K562 (cell line): ENCODE measurements around the gene ZNF814. TPM values are rescaled to one million over a fixed set of nuclear protein-coding genes. Genes with fewer than 3 reads are reported as not detected.

Experiments
- CREB1 ChIP-seq, 2 experiments: sonication (generic) in 1 of 2; formaldehyde crosslinking in 1 of 2; IDR thresholded peaks; 2 replicates each; pipeline versions ENCODE4 v1.6.1 to v1.8.0; 2012 to 2022; ENCODE audit warnings: inconsistent platforms in 1 of 2, mild to moderate bottlenecking in 1 of 2, missing genetic modification reagents in 1 of 2, moderate library complexity in 1 of 2
- DPF2 ChIP-seq: fragments of 450-650 bp; IDR thresholded peaks from 2 replicates; pipeline ENCODE4 v1.6.1; 2016
- EP400 ChIP-seq: fragments of 450-650 bp; IDR thresholded peaks from 2 replicates; pipeline ENCODE4 v1.6.1; 2017; ENCODE audit warnings: antibody characterized with exemption, mild to moderate bottlenecking, moderate library complexity
- GABPB1 ChIP-seq: sonication (generic); formaldehyde crosslinking; IDR thresholded peaks from 2 replicates; pipeline ENCODE4 v1.8.0; 2022; ENCODE audit warnings: mild to moderate bottlenecking, missing genetic modification reagents
- GATAD2B ChIP-seq: fragments of 450-650 bp; IDR thresholded peaks from 2 replicates; pipeline ENCODE4 v1.6.1; 2017; ENCODE audit warnings: mild to moderate bottlenecking, borderline replicate concordance
- MXI1 ChIP-seq: IDR thresholded peaks from 2 replicates; pipeline ENCODE4 v1.6.1; 2011; ENCODE audit warnings: low read depth, mild to moderate bottlenecking, improper control_type of control experiment, low read length
- NEUROD1 ChIP-seq: fragments of 150-350 bp; IDR thresholded peaks from 2 replicates; pipeline ENCODE4 v1.6.1; 2014; ENCODE audit warnings: borderline replicate concordance, low read length, low read depth; ENCODE audit not compliant: partially characterized antibody
- NFRKB ChIP-seq: fragments of 450-650 bp; IDR thresholded peaks from 2 replicates; pipeline ENCODE4 v1.6.1; 2016; ENCODE audit warnings: low read depth
- TRIM28 ChIP-seq: fragments of 450-650 bp; IDR thresholded peaks from 2 replicates; pipeline ENCODE4 v1.6.1; 2017
- YY1 ChIP-seq, 3 experiments: IDR thresholded peaks; 2 replicates each; pipeline ENCODE4 v1.6.1; 2011; ENCODE audit warnings: low read length in 2 of 3, mild to moderate bottlenecking in 2 of 3, moderate library complexity in 2 of 3, borderline replicate concordance in 1 of 3, control low read depth in 1 of 3, low read depth in 1 of 3; ENCODE audit not compliant: insufficient read depth in 3 of 3, insufficient replicate concordance in 2 of 3, control insufficient read depth in 1 of 3, insufficient read length in 1 of 3; ENCODE audit errors: extremely low read depth in 1 of 3
- ZBTB7A ChIP-seq: IDR thresholded peaks from 2 replicates; pipeline ENCODE4 v1.6.1; 2011; ENCODE audit warnings: low read depth, mild to moderate bottlenecking, low read length, moderate library complexity, borderline replicate concordance; ENCODE audit not compliant: control insufficient read depth
- polyA plus RNA-seq, 8 experiments: library from polyadenylated mRNA; depleted of rRNA in 4 of 8; stranded (reverse) in 5 of 8; unstranded in 3 of 8; fragments of >200 nt; fragmentation: Nextera tagmentation in 2 of 8; fragmentation: Illumina TruSeq in 1 of 8; extraction: Ambion mirVana in 2 of 8; extraction: Trizol in 1 of 8; gene quantifications; 2 replicates each; pipeline versions ENCODE4 v1.2.1 to v1.2.3, GENCODE V29; 2011 to 2014; ENCODE audit warnings: inconsistent platforms in 1 of 8, missing spikeins in 1 of 8
- total RNA-seq, 7 experiments: library from RNA; depleted of rRNA in 6 of 7; stranded (reverse); fragments of >200 nt in 6 of 7; fragmentation: Illumina TruSeq in 2 of 7; extraction: Trizol in 2 of 7; gene quantifications; 2 replicates each; pipeline versions ENCODE4 v1.2.1 to v1.2.3, GENCODE V29; 2011 to 2021; ENCODE audit warnings: low replicate concordance in 1 of 7
- TF ChIP-seq, protein P1 (sequence below), 2 experiments: IDR thresholded peaks in 1 of 2; conservative IDR thresholded peaks in 1 of 2; 2 replicates each; pipeline ENCODE4 v1.6.1; 2016; ENCODE audit warnings: low read depth in 2 of 2, mild to moderate bottlenecking in 1 of 2, missing compliant biosample characterization in 1 of 2, missing genetic modification characterization in 1 of 2, moderate library complexity in 1 of 2
- TF ChIP-seq, protein P2 (sequence below): fragments of 450-650 bp; formaldehyde crosslinking; IDR thresholded peaks from 2 replicates; pipeline ENCODE4 v1.4.0; 2020; ENCODE audit warnings: mild to moderate bottlenecking, mixed read lengths
- TF ChIP-seq, protein P3 (sequence below): fragments of 450-650 bp; IDR thresholded peaks from 2 replicates; pipeline ENCODE4 v1.6.1; 2016; ENCODE audit warnings: borderline replicate concordance
- TF ChIP-seq, protein P4 (sequence below): fragments of 250-450 bp; sonication (Bioruptor Pico); IDR thresholded peaks from 2 replicates; pipeline ENCODE4 v1.4.0; 2020; ENCODE audit warnings: mild to moderate bottlenecking

The ZNF814 gene
- total and polyA plus RNA-seq, 9 of the 15 experiments (the other 6 are each of a cell fraction or from before 2014, with no cell fraction given): 0.42 to 3.5 (median 1.9) TPM

DNA sequence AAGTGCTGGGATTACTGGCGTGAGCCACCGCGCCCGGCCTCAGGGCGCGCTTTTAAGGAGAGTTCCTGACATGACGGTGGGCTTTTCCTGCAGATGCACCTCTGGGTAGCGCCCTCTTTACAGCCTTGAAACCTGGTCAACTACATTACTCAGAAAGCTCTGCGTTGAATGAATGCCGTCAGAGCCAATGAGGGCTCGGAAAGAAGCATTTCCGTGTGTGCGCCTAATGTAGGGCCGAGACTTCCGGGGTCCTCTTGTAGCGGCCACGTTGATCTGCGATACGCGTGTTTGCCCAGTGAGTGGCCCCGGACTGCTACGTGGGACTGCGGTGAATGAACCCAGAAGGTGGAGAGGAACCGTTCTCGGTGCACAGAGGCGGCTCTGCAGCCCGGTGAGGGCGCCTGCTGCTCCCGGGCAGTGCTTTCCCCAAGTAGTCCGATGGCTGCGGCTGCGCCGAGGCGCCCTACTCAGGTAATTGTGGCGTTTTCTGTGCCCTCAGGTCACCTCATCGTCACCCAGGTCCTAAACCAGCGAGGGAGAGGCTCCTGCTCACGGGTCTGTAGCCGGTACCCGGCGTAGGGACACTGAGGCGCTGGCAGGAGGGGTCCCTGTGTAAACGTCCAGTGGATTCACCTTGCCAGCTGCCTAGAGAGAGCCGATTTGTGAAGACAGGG lies 69.2 kb downstream of the ZNF814 start (continued):
- TF ChIP-seq, protein P1, sequence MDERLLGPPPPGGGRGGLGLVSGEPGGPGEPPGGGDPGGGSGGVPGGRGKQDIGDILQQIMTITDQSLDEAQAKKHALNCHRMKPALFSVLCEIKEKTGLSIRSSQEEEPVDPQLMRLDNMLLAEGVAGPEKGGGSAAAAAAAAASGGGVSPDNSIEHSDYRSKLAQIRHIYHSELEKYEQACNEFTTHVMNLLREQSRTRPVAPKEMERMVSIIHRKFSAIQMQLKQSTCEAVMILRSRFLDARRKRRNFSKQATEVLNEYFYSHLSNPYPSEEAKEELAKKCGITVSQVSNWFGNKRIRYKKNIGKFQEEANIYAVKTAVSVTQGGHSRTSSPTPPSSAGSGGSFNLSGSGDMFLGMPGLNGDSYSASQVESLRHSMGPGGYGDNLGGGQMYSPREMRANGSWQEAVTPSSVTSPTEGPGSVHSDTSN (CRISPR knock-in tag; IDR thresholded peaks at IDR 0.05; ENCODE audit: low read depth): peak; percentile 74
- TF ChIP-seq, protein P1 (tag; conservative IDR thresholded peaks at IDR 0.05; ENCODE audit: low read depth): peak; percentile 98
- TF ChIP-seq DPF2 (0 out of 2 replicates have a peak, but pooled peaks have one; percentile 24), YY1 (IDR thresholded peaks at IDR 0.05; ENCODE audit: borderline replicate concordance in 1 of 3, control insufficient read depth in 1 of 3, extremely low read depth in 1 of 3, insufficient read depth in 3 of 3, insufficient read length in 1 of 3, insufficient replicate concordance in 2 of 3, low read depth in 1 of 3, low read length in 2 of 3) (peak in 1 of 3 experiments; percentile 65), CREB1 (IDR thresholded peaks at IDR 0.05) (no peak), CREB1 (CRISPR knock-in tag; IDR thresholded peaks at IDR 0.05) (peak; percentile 70), GATAD2B (peak; percentile 12; the same call in 1 of the 2 replicates), EP400 (peak; percentile 98), TRIM28 (no peak), MXI1 (peak; percentile 81), ZBTB7A (peak; percentile 52; the same call in 1 of the 2 replicates), NFRKB (peak; percentile 66; the same call in 1 of the 2 replicates), GABPB1 (peak; percentile 91), NEUROD1 (peak; percentile 26)
- TF ChIP-seq, protein P2, sequence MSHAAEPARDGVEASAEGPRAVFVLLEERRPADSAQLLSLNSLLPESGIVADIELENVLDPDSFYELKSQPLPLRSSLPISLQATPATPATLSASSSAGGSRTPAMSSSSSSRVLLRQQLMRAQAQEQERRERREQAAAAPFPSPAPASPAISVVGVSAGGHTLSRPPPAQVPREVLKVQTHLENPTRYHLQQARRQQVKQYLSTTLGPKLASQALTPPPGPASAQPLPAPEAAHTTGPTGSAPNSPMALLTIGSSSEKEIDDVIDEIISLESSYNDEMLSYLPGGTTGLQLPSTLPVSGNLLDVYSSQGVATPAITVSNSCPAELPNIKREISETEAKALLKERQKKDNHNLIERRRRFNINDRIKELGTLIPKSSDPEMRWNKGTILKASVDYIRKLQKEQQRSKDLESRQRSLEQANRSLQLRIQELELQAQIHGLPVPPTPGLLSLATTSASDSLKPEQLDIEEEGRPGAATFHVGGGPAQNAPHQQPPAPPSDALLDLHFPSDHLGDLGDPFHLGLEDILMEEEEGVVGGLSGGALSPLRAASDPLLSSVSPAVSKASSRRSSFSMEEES: no peak
- TF ChIP-seq, protein P3, sequence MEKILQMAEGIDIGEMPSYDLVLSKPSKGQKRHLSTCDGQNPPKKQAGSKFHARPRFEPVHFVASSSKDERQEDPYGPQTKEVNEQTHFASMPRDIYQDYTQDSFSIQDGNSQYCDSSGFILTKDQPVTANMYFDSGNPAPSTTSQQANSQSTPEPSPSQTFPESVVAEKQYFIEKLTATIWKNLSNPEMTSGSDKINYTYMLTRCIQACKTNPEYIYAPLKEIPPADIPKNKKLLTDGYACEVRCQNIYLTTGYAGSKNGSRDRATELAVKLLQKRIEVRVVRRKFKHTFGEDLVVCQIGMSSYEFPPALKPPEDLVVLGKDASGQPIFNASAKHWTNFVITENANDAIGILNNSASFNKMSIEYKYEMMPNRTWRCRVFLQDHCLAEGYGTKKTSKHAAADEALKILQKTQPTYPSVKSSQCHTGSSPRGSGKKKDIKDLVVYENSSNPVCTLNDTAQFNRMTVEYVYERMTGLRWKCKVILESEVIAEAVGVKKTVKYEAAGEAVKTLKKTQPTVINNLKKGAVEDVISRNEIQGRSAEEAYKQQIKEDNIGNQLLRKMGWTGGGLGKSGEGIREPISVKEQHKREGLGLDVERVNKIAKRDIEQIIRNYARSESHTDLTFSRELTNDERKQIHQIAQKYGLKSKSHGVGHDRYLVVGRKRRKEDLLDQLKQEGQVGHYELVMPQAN: peak; percentile 93
- TF ChIP-seq, protein P4, sequence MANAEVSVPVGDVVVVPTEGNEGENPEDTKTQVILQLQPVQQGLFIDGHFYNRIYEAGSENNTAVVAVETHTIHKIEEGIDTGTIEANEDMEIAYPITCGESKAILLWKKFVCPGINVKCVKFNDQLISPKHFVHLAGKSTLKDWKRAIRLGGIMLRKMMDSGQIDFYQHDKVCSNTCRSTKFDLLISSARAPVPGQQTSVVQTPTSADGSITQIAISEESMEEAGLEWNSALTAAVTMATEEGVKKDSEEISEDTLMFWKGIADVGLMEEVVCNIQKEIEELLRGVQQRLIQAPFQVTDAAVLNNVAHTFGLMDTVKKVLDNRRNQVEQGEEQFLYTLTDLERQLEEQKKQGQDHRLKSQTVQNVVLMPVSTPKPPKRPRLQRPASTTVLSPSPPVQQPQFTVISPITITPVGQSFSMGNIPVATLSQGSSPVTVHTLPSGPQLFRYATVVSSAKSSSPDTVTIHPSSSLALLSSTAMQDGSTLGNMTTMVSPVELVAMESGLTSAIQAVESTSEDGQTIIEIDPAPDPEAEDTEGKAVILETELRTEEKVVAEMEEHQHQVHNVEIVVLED: peak; percentile 46; the same call in 1 of the 2 replicates
